HG03064 (cell line): ENCODE data around the gene NFXL1.
A peak's percentile ranks its signal among the peaks of the same experiment; 100 is the strongest.
"Not testable (repeated sequence)": the region's sequence is repeated elsewhere in the genome, so short reads cannot be mapped to it uniquely, and the experiment has no call there.

Experiments used
- ATAC-seq: cut with Tn5 transposase; IDR thresholded peaks from one replicate; pipeline ENCODE4 v1.9.1; 2021; ENCODE audit warnings: low read depth; ENCODE audit not compliant: unreplicated experiment

NFXL1 gene

GRCh38 chr4:47914220-47914925, at the start of gene NFXL1:
Gene NFXL1 (minus strand): TSS chr4:47914583. CDS start chr4:47914203, 380 bp downstream.
- ATAC-seq = peak; percentile 96

DNA sequence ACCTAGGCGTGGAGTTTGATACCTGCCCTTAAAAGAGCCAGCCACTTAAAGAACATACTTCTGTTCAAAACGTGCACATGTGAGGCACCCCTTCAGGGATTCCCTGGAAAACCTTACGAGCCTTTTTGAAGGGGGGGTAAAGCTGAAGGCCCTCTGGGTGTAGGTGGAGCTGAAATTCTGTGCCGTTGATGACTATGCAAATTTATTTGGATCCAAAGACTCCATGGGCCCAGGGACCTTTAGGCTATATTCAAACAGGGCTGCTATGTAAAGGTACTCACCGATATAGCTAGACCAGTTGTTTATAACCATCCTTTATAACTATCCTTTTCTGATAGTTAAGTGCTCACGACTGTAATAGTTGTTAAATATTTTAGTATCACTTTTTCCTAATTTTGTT, 40.3 kb upstream of the NFXL1 start:
- ATAC-seq = no peak

- no peak for ATAC-seq
These were observed 39.9 kb upstream of the NFXL1 start for GRCh38 chr4:47954245-47954644.

GRCh38 chr4:47945930-47946726, 31.7 kb upstream of the NFXL1 start:
- ATAC-seq = no peak

- ATAC-seq = no peak
These were observed 27.9 kb upstream of the NFXL1 start for GRCh38 chr4:47942081-47942819.

DNA sequence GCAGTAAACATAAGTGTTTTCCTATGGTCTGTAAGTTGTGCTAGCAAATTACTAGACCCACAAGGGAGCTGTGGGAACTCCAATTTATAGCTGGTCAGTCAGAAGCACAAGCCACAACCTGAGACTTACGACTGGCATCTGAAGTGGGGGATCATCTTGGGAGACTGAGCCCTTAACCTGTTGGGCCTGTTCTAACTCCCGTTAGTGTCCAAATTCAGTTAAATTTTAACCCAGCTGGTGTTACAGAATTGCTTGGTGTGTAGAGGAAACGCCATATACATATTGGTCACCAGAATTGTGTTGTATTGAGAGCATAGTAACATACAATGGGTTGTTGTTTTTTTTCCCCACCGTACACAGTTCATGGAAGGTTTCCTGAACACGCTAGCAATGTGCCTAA, 25.1 kb upstream of the NFXL1 start:
- ATAC-seq = no peak

DNA sequence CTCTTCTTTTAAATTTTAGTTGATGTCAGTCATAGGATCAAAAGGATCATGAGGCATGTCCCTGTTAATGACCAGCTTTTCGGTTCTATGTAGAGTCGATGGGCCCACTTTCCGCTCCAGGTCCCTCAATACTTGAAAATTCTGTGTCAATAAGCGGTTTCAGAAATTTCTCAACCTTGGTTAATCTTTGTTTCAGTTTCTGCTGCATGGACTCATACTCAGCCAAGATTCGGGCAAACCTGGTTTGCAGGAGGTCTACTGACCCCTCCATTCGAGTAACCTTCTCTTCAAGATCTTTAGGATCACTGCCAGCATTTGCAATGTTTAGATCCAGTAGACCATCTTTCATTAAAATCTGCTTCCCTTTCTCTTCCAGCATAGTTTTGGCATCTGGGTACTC, 22.0 kb upstream of the NFXL1 start:
- ATAC-seq = no peak

- ATAC-seq = no peak
These were observed 19.5 kb upstream of the NFXL1 start for GRCh38 chr4:47933840-47934239.

DNA sequence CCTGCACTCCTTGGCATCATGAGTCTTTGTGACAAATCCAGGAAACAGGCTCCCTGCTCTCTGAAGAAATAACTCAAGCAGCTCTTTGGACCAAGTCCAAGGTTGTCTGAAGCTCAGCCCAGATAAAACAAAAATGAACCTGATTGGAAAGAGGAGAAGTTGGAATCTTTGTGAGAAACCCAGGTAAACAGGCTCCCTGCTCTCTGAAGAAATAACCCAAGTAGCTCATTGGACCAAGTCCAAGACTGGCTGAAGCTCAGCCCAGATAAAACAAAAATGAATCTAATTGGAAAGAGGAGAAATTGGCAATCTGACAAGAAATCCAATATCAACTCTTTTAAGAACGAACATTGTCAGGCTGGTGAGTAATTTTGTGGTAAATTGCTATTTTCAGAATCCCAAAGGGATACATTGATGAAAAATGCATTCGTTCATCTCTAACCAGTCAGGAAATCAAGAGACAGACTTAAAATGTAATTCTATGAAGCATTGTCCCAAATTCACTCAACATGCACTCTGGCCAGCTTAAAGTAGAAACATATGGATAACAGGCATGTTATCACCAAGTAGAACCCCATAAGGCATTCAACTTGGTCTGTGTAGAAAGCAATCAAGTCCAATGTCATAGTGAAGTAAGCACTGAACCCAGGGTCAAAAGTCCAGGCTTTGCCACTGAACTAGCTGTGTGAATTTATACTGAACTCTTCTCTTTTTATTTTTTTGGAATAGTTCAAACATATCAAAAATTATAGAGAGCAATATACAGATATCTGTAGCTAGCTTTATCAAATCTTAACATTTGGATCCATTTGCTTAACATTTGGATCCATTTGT, 16.8 kb upstream of the NFXL1 start:
- ATAC-seq = no peak

DNA sequence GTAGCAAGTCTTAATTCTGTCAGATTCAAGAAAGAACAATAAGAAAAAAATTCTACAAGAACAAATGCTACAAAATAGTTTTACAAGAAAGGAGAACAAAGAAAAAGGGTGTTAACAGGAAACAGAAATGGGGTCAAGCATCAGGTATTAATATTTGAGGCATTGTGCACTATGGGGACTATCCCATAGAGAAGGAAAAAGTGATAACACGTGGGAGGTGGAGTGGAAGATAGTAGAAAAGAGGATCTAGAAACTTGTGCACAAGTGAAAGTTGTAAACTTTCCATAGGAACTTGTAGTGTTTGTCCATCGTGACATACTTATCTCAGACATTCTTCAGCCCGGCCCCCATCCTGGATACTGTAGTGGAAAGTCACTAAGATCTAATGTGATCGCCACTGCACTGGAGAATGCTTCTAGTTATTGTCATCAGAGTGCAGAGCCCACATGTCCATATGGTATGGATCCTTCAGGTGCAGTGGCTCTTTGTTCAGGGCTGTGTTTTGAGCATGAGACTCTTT, 15.4 kb upstream of the NFXL1 start:
- ATAC-seq = no peak

- ATAC-seq = peak; percentile 96
These were observed 12.4 kb upstream of the NFXL1 start for GRCh38 chr4:47926667-47927258.

- not testable (repeated sequence) for ATAC-seq
These were observed 8.9 kb upstream of the NFXL1 start for GRCh38 chr4:47923261-47923608.

DNA sequence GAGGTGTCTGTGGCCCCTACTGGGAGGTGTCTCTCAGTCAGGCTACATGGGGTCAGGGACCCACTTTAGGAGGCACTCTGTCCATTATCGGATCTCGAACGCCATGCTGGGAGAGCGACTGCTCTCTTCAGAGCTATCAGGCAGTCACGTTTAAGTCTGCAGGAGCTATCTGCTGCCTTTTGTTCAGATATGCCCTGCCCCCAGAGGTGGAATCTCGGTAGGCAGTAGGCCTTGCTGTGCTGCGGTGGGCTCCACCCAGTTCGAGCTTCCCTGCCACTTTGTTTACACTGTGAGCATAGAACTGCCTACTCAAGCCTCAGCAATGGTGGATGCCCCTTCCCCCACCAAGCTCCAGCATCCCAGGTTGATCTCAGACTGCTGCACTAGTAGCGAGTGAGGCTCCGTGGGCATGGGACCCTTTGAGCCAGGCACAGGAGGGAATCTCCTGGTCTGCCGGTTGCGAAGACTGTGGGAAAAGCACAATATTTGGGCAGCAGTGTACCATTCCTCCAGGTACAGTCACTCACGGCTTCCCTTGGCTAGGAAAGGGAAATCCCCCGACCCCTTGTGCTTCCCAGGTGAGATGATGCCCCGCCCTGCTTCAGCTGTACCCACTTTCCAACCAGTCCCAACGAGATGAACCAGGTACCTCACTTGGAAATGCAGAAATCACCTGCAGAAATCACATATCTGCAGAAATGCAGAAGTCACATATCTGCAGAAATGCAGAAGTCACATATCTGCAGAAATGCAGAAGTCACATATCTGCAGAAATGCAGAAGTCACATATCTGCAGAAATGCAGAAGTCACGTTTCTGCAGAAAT, 8.3 kb upstream of the NFXL1 start:
- ATAC-seq = not testable (repeated sequence)

DNA sequence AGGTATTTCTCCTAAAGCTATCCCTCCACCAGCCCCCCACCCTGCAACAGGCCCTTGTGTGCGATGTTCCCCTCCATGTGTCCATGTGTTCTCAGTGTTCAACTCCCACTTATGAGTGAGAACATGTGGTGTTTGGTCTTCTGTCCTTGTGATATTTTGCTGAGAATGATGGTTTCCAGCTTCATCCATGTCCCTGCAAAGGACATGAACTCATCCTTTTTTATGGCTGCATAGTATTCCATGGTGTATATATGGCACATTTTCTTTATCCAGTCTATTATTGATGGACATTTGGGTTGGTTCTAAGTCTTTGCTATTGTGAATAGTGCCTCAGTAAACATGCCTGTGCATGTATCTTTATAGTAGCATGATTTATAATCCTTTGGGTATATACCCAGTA, 2.8 kb upstream of the NFXL1 start:
- ATAC-seq = not testable (repeated sequence)

DNA sequence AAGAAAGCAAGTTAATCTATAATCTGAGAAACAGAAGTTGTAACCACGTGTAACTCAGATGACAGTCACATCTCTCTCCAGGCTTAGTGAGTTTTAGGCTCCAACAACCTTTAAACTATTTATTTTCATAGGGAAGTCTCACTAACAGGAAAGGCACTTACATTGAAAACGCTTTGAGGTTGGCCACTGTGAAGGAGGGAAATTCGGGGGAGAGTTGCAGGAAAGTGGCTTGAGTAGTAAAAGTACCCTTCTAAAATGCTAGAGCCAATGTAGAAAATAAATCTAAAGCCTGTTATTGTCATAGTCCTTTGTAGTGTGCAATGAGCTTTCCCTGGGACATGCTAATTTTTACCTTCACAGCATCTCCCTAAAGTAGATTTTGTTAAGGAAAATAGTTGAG, 995 bp upstream of the NFXL1 start:
- no peak for ATAC-seq

DNA sequence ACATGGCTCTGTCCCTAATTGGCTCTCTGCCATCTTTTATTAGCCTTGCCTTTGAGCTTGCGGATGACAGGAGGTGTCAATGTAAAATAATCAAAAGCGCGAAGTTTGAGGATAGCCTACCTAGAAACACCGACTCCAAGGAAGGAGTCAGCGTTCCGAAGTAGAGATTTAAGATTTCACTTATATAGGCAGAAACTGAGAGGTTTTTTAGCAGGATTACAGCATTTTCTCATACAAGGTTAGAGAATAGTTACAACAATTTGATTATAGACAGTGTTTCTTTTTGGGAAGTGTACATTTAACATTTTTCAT, 499 bp upstream of the NFXL1 start:
- peak; percentile 25 for ATAC-seq

GRCh38 chr4:47913861-47914219, 543 bp downstream of the NFXL1 start:
- ATAC-seq = peak; percentile 20

GRCh38 chr4:47913330-47913729, 1.1 kb downstream of the NFXL1 start:
- ATAC-seq = no peak

DNA sequence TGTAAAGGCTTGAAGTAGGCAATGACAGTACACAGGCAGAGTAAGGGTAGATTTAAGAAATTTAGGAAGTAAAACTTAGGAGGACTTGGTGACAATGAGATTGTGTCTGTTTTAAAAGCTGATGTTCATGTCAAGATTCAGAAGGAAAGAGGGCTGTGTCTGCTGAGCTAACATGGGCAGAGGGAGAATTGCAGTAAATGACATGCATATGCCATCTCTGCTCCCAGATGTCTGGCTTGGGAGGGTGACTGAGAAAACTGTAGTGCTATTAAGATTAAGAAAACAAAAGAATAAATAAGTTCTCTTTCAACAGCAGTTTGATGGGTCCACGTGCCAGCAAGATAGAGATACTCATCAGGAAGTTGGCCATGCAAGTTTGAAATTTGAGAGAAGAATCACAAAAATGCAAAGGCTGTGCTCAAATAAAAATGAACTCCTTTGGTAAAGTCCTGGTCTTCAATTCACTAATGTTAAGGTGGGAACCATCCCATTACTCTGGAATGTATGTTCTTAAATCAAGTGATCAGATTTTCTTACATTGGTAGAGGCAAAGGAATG, 7.2 kb downstream of the NFXL1 start:
- no peak for ATAC-seq
